GM21381 (cell line): ENCODE data around the gene ODF2.
"Not testable (repeated sequence)": the region's sequence is repeated elsewhere in the genome, so short reads cannot be mapped to it uniquely, and the experiment has no call there.

Experiments used
- ATAC-seq: cut with Tn5 transposase; IDR thresholded peaks from one replicate; pipeline ENCODE4 v1.9.1; 2021; ENCODE audit warnings: mild to moderate bottlenecking, moderate library complexity; ENCODE audit not compliant: unreplicated experiment

The ODF2 gene

DNA sequence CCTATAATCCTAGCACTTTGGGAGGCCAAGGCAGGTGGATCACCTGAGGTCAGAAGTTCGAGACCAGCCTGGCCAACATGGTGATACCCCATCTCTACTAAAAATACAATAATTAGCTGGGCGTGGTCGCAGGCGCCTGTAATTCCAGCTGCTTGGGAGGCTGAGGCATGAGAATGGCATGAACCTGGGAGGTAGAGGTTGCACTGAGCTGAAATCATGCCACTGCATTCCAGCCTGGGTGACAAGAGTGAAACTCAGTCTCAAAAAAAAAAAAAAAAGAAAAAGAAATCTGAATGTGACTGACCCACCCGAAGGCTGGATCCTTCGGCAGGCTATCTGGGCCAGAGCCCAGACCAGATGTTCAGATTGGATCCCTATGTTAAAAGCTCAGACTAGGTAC is 32.5 kb upstream of the ODF2 start:
- ATAC-seq = not testable (repeated sequence)

DNA sequence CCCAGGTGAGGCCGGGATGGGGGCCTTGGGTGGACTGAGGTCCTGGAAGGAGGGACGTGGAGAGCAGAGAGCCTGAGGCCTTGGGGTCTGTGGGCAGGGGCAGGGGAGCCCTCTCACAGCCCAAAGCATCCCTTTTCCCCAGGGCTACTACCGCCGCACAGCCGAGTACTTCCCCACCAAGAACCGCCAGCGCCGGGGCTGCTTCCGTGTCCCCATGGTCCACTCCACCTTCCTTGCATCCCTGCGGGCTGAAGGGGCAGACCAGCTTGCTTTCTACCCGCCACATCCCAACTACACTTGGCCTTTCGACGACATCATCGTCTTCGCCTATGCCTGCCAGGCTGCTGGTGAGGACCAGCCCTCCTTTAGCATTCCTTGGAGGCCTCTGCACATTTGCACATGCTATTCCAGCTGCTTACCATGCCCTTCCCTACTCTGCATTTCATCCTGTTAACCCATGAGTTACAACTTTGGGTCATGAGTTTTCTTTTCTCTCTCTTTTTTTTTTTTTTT is 31.5 kb upstream of the ODF2 start:
- no peak for ATAC-seq

- no peak for ATAC-seq
Measured at GRCh38 chr9:128428644-128429512, 26.9 kb upstream of the ODF2 start.

DNA sequence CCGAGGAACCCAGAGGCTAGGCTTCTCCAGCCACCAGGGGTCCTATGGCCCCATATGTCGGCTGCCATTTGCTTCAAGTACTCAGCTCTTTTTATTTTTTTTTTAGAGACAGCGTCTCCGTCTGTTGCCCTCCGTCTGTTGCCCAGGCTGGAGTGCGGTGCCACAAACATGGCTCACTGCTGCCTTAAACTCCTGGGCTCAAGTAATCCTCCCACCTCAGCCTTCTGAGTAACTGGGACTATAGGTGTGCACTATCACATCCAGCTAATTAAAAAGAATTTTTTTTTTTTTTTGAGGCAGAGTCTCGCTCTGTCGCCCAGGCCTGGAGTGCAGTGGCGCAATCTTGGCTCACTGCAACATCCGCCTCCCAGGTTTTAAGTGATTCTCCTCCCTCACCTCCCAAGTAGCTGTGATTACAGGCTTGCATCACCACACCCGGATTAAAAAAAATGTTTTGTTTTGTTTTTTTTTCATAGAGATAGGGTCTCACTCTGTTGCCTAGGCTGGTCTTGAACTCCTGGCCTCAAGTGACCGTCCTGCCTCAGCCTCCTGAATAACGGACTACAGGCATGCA is 26.2 kb upstream of the ODF2 start:
- ATAC-seq = no peak

- no peak for ATAC-seq
Measured at GRCh38 chr9:128431207-128431606, 24.6 kb upstream of the ODF2 start.

DNA sequence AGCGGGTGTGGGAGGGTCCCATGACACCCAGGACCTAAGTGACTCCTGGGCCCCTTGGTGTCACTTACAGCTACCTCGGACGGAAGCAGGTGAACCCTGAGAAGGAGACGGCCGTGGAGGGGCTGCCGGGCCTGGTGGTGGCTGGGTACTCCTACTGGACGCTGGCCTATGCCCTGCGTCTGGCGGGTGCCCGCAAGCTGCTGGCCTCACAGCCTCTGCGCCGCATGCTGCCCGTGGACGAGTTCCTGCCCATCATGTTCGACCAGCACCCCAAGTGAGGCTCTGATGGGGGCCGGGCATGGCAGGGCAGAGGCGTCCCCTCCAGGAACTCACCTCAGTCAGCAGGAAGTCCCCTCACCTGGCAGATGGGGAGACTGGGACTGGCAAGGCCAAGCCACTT is 21.5 kb upstream of the ODF2 start:
- no peak for ATAC-seq

DNA sequence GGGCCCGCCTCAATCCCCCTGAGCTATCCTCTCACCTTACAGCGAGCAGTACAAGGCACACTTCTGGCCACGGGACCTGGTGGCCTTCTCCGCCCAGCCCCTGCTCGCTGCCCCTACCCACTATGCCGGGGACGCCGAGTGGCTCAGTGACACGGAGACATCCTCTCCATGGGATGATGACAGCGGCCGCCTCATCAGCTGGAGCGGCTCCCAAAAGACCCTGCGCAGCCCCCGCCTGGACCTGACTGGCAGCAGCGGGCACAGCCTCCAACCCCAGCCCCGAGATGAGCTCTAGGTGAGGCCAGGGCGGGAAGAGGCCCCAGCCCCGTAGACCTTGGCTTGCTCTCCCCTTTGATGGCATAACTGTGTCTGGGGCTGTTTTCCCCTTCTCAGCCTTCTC is 20.2 kb upstream of the ODF2 start:
- no peak for ATAC-seq

GRCh38 chr9:128438343-128439109 is 17.3 kb upstream of the ODF2 start:
- ATAC-seq = no peak

GRCh38 chr9:128439273-128439672 is 16.5 kb upstream of the ODF2 start:
- ATAC-seq = no peak

DNA sequence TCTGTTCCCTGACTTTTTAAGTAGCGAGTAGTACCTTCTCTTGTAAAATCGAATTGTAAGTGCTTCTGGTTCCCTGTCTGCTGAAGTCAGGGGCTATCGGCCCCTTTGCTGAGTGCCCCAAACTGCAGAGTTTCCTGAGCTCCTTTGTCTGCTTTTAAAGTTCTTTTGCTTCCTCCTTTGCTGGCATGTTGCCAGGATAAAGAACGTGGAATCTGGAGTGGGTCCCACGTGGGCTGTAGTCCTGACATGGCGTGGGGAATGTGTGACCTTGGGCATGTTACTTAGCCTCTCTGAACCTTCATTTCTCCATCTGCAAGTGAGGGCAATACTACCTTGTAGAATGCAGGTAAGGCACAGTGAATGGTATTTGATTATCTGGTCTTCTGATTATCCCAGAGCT is 13.7 kb upstream of the ODF2 start:
- no peak for ATAC-seq

- ATAC-seq = not testable (repeated sequence)
Measured at GRCh38 chr9:128446505-128446904, 9.3 kb upstream of the ODF2 start.

DNA sequence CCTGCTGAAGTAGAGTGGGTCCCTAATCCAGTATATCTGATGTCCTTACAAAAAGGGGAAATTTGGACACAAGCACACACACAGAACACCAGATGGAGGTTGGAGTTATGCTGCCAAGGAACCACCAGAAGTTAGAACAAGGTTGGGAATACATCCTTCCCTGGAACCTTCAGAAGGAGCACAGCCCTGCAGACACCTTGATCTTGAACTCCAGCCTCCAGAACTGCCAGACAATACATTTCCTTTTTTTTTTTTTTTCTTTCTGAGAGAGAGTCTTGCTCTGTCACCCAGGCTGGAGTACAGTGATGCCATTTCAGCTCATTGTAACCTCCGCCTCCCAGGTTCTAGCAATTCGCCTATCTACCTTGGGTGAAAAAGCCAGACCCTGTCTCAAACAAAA is 7.1 kb upstream of the ODF2 start:
- ATAC-seq = no peak

- no peak for ATAC-seq
Measured at GRCh38 chr9:128454991-128455390, 815 bp upstream of the ODF2 start.

- ATAC-seq = peak; percentile 50
Measured at GRCh38 chr9:128456613-128457061, 831 bp downstream of the ODF2 start.

- no peak for ATAC-seq
Measured at GRCh38 chr9:128457207-128457606, 1.4 kb downstream of the ODF2 start.

GRCh38 chr9:128459011-128459410 is 3.2 kb downstream of the ODF2 start:
- no peak for ATAC-seq

DNA sequence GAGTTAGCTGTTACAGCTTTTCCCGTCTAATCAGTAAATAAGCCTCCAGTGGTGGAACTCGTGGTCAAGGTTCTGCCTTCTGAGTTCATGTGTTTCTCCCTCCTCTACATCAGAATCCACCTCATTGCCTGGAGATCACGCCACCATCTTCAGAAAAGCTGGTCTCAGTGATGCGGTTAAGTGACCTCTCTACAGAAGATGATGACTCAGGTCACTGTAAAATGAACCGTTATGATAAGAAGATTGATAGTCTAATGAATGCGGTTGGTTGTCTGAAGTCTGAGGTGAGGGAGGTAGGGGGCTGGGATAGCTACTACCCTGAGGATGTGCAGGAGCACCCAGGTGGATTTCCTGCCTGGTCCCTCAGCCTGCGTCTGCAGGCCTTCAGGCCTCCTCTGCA is 13.3 kb downstream of the ODF2 start:
- ATAC-seq = no peak

- ATAC-seq = no peak
Measured at GRCh38 chr9:128470560-128470959, 14.8 kb downstream of the ODF2 start.

DNA sequence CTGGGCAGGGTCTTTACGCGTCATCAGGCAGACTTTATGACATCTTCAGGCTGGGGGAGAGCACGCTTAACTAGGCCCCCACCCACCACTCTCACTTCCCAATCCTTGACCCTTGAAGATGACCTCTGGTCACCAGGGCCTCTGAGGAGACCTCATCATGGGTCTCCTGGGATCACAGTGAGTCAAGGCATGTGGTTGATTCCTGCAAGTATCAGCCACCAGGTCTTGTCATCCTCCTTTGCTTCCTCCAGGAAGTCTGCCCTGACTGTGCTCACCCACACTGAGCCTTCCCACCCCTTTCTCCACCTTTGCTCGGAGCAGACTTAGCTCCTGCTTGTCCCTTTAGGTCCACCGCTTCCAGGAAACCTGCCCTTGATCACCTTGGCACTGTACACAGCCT is 17.3 kb downstream of the ODF2 start:
- no peak for ATAC-seq

DNA sequence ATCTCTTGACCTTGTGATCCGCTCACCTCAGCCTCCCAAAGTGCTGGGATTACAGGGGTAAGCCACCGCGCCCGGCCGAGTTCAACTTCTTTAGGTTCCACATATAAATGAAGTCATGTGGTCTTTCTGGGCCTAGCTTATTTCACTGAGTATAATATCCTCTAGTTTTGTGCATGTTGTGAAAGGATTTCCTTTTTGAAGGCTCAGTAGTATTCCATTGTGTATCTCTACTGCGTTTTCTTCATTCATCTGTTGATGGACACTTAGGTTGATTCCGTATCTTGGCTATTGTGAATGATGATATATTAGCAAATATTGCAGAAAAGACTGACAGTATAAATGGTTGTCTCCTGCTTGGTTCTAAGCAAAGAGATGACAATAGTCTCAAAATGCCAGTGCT is 20.1 kb downstream of the ODF2 start:
- no peak for ATAC-seq

- ATAC-seq = no peak
Measured at GRCh38 chr9:128479262-128479661, 23.5 kb downstream of the ODF2 start.

GRCh38 chr9:128481561-128481960 is 25.8 kb downstream of the ODF2 start:
- ATAC-seq = no peak
